HCT116 (cell line): Measurements from ENCODE around the gene ANKRA2. TPM values are rescaled to one million over a fixed set of nuclear protein-coding genes. Genes with fewer than 3 reads are reported as not detected.

Experiments used
- ATAC-seq: fragments of 200-7000 bp; cut with Tn5 transposase; 2 replicates; pipeline ENCODE4 v1.9.1; 2020; ENCODE audit warnings: mild to moderate bottlenecking, moderate library complexity
- BruUV-seq: library from RNA; stranded (reverse); fragments of 400-500 nt; replicated peaks from 2 replicates; lab custom pipeline; 2021; lab: Mats Ljungman, UMichigan
- CTCF ChIA-PET: fragments of 300-600 bp; sonication (Branson Sonifier 250); formaldehyde crosslinking; loops from one replicate; lab custom pipeline; 2021; ENCODE audit warnings: antibody characterized with exemption; lab: Charles Lee
- POLR2A ChIA-PET: fragments of 300-600, 350-600 bp; sonication (Branson Sonifier 250); formaldehyde crosslinking; loops from one replicate; lab custom pipeline; 2021; ENCODE audit warnings: antibody characterized with exemption; lab: Charles Lee
- RAD21 ChIA-PET, 2 experiments: fragments of 300-600 bp; sonication (Branson Sonifier 250); formaldehyde crosslinking; loops; one replicate each; lab custom pipeline; 2023; ENCODE audit warnings: low total read pairs in 2 of 2; ENCODE audit not compliant: uncharacterized antibody in 2 of 2, unreplicated experiment in 2 of 2, low non-redundant PET in 1 of 2; lab: Charles Lee
- DNase-seq: peaks from one replicate; pipeline ENCODE4 v3.0.0-alpha.2; 2010; ENCODE audit warnings: low read depth, low spot score
- H2AFZ ChIP-seq: fragments of 200-600 bp; shearing (Covaris generic), sonication (generic); 2 replicates; pipeline ENCODE4 v1.6.1; 2017; ENCODE audit warnings: low read depth, mixed run types, mixed read lengths, antibody characterized with exemption, low read length; ENCODE audit not compliant: poor library complexity, severe bottlenecking
- H3K27ac ChIP-seq: 2 replicates; pipeline ENCODE4 v1.5.1; 2012; ENCODE audit warnings: low read depth, low read length
- H3K27me3 ChIP-seq: fragments of 200-600 bp; sonication (generic); 2 replicates; pipeline ENCODE4 v1.6.1; 2016; ENCODE audit warnings: mixed run types, low read length, mixed read lengths; ENCODE audit not compliant: insufficient read depth
- H3K36me3 ChIP-seq, 2 experiments: fragments of 200-500 bp in 1 of 2; fragments of 200-600 bp in 1 of 2; sonication (Bioruptor generic) in 1 of 2; sonication (generic) in 1 of 2; 2 replicates each; pipeline versions ENCODE4 v1.5.1 to v1.6.1; 2014 to 2016; ENCODE audit warnings: low read length in 2 of 2, inconsistent platforms in 1 of 2, mixed read lengths in 1 of 2, mixed run types in 1 of 2; ENCODE audit not compliant: insufficient read depth in 2 of 2, control insufficient read depth in 1 of 2
- H3K4me1 ChIP-seq, 2 experiments: fragments of 200-600 bp in 1 of 2; sonication (generic) in 1 of 2; 2 replicates each; pipeline versions ENCODE4 v1.5.1 to v1.6.1; 2012 to 2017; ENCODE audit warnings: low read length in 2 of 2, inconsistent platforms in 1 of 2, mild to moderate bottlenecking in 1 of 2, mixed read lengths in 1 of 2, mixed run types in 1 of 2, moderate library complexity in 1 of 2; ENCODE audit not compliant: insufficient read depth in 2 of 2, control insufficient read depth in 1 of 2
- H3K4me2 ChIP-seq: fragments of 200-600 bp; sonication (generic); 2 replicates; pipeline ENCODE4 v1.6.1; 2017; ENCODE audit warnings: mixed run types, low read length, mixed read lengths
- H3K4me3 ChIP-seq, 2 experiments: fragments of 200-600 bp in 1 of 2; sonication (generic) in 1 of 2; replicated peaks in 1 of 2; 2 replicates each; pipeline ENCODE4 v1.5.1; 2011 to 2016; ENCODE audit warnings: low read length in 2 of 2, control low read depth in 1 of 2, low read depth in 1 of 2, mild to moderate bottlenecking in 1 of 2, mixed read lengths in 1 of 2, mixed run types in 1 of 2
- H3K79me2 ChIP-seq: fragments of 200-600 bp; sonication (generic); 2 replicates; pipeline ENCODE4 v1.6.1; 2017; ENCODE audit warnings: mild to moderate bottlenecking, mixed run types, low read length, moderate library complexity, mixed read lengths; ENCODE audit not compliant: insufficient read depth
- H3K9ac ChIP-seq: fragments of 200-600 bp; sonication (generic); 2 replicates; pipeline ENCODE4 v1.6.1; 2016; ENCODE audit warnings: low read length, mixed read lengths
- H3K9me2 ChIP-seq: fragments of 200-600 bp; sonication (generic), shearing (Covaris generic); 2 replicates; pipeline ENCODE4 v1.6.1; 2017; ENCODE audit warnings: mixed run types, mild to moderate bottlenecking, moderate library complexity; ENCODE audit not compliant: insufficient read depth
- H3K9me3 ChIP-seq, 2 experiments: fragments of 200-500 bp in 1 of 2; fragments of 200-600 bp in 1 of 2; sonication (Bioruptor generic) in 1 of 2; sonication (generic) in 1 of 2; 2 replicates each; pipeline ENCODE4 v1.6.1; 2014 to 2017; ENCODE audit warnings: low read length in 2 of 2, mixed read lengths in 2 of 2, inconsistent platforms in 1 of 2, low read depth in 1 of 2, mild to moderate bottlenecking in 1 of 2, mixed run types in 1 of 2, moderate library complexity in 1 of 2; ENCODE audit not compliant: control insufficient read depth in 1 of 2, insufficient read depth in 1 of 2
- H4K20me1 ChIP-seq: fragments of 200-600 bp; sonication (generic), shearing (Covaris generic); 2 replicates; pipeline ENCODE4 v1.6.1; 2017; ENCODE audit warnings: mixed run types, mild to moderate bottlenecking, moderate library complexity; ENCODE audit not compliant: insufficient read depth
- CBX3 ChIP-seq: IDR thresholded peaks from 2 replicates; pipeline ENCODE4 v1.6.1; 2012; ENCODE audit warnings: low read depth
- CEBPB ChIP-seq: IDR thresholded peaks from 2 replicates; pipeline ENCODE4 v1.6.1; 2012; ENCODE audit warnings: low read depth
- ELF1 ChIP-seq: IDR thresholded peaks from 2 replicates; pipeline ENCODE4 v1.6.1; 2012; ENCODE audit warnings: low read depth, borderline replicate concordance
- EZH2 ChIP-seq: fragments of 200-600 bp; sonication (generic); IDR thresholded peaks from 2 replicates; pipeline ENCODE4 v1.6.1; 2017; ENCODE audit warnings: antibody characterized with exemption, mixed run types
- EZH2phosphoT487 ChIP-seq: fragments of 200-600 bp; IDR thresholded peaks from 2 replicates; pipeline ENCODE4 v1.6.1; 2018; ENCODE audit warnings: antibody characterized with exemption, borderline replicate concordance
- FOSL1 ChIP-seq: IDR thresholded peaks from 2 replicates; pipeline ENCODE4 v1.6.1; 2012; ENCODE audit warnings: low read depth
- JUND ChIP-seq: IDR thresholded peaks from 2 replicates; pipeline ENCODE4 v1.6.1; 2012
- POLR2AphosphoS5 ChIP-seq: IDR thresholded peaks from 2 replicates; pipeline ENCODE4 v1.6.1; 2011; ENCODE audit warnings: mild to moderate bottlenecking, low read depth, low read length, moderate library complexity
- RAD21 ChIP-seq: IDR thresholded peaks from 2 replicates; pipeline ENCODE4 v1.6.1; 2012; ENCODE audit warnings: low read depth, mild to moderate bottlenecking
- SIN3A ChIP-seq: IDR thresholded peaks from 2 replicates; pipeline ENCODE4 v1.6.1; 2012; ENCODE audit warnings: low read depth
- SP1 ChIP-seq: IDR thresholded peaks from 2 replicates; pipeline ENCODE4 v1.6.1; 2012; ENCODE audit warnings: low read depth
- SRF ChIP-seq: IDR thresholded peaks from 2 replicates; pipeline ENCODE4 v1.6.1; 2012; ENCODE audit warnings: low read depth
- TCF7L2 ChIP-seq: IDR thresholded peaks from 2 replicates; pipeline ENCODE4 v1.7.0; 2011; ENCODE audit warnings: borderline replicate concordance, inconsistent platforms; ENCODE audit not compliant: insufficient read depth, insufficient read length; ENCODE audit errors: extremely low read depth
- YY1 ChIP-seq: IDR thresholded peaks from 2 replicates; pipeline ENCODE4 v1.6.1; 2011; ENCODE audit warnings: low read length, low read depth, moderate library complexity, mild to moderate bottlenecking; ENCODE audit not compliant: insufficient replicate concordance; ENCODE audit errors: extremely low read depth
- ZFX ChIP-seq: fragments of 450-650 bp; IDR thresholded peaks from 2 replicates; pipeline ENCODE4 v1.6.1; 2017
- intact Hi-C: fragments of 100-400 bp; cut with micrococcal nuclease; formaldehyde crosslinking; loops from 2 replicates; pipeline ENCODE4 v1.10.0; 2022
- total RNA-seq: library from RNA; stranded (reverse); gene quantifications from one replicate; pipeline ENCODE4 v1.2.1, GENCODE V29; 2021; ENCODE audit not compliant: unreplicated experiment
- TF ChIP-seq, protein P1 (sequence below): IDR thresholded peaks from 2 replicates; pipeline ENCODE4 v1.6.1; 2012

The ANKRA2 gene
- total RNA-seq, 1 experiment from 2014 or later, result 17.0 TPM

DNA sequence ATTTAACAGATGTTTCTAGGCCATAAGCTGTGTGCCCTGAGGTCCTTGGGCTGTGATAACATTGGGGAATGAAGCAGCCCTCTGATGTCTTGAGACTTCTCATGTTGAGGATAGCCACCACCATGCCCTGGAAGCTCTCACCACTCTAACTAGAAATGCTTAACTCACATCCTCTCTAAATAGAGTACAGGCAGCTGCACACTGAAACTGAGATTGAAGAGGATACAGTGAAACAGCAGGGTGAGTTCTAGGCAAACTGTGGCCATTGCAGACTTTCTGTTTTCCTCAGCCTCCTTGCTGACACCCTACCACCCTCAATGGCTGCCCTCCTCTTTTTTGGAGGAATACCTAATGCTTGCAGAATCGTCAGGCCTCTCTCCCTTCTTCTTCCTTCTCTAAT lies 22.5 kb upstream of the ANKRA2 start:
- intact Hi-C loops, result no loop called here
- H4K20me1 ChIP-seq, result no peaks in the 10 kb centered on the region
- H3K27me3 ChIP-seq, result no peaks in the 10 kb centered on the region
- POLR2A ChIA-PET, result no interaction called here
- RAD21 ChIA-PET, result no interaction called here
- H3K27ac ChIP-seq, result no peak overlapping the region
- no peaks in the 10 kb centered on the region for H3K36me3 ChIP-seq
- H3K9me3 ChIP-seq, result no peaks in the 10 kb centered on the region
- no peak overlapping the region for H3K9ac ChIP-seq
- ATAC-seq (no peak), DNase-seq (no peak)
- peaks cover 4% of the 10 kb centered on the region; the same call in 1 of the 2 replicates for H3K79me2 ChIP-seq
- CTCF ChIA-PET, result interaction anchor here (6.6 kb wide), 1 partner anchor 204 kb away, joined by 112 read pairs; no protein-coding TSS in a partner anchor
- no TSS peak for BruUV-seq
- H3K4me2 ChIP-seq, result no peak overlapping the region
- H2AFZ ChIP-seq, result no peak overlapping the region
- no peak overlapping the region for H3K4me3 ChIP-seq
- H3K4me1 ChIP-seq, result no peaks in the 10 kb centered on the region
- no peaks in the 10 kb centered on the region for H3K9me2 ChIP-seq
- TF ChIP-seq YY1, result no peak
- no peak for TF ChIP-seq ZFX
- TF ChIP-seq SRF, result no peak
- TF ChIP-seq ELF1, result no peak
- TF ChIP-seq SP1, result no peak
- no peak for TF ChIP-seq EZH2
- TF ChIP-seq SIN3A, result no peak
- no peak for TF ChIP-seq FOSL1
- no peak for TF ChIP-seq EZH2phosphoT487
- TF ChIP-seq POLR2AphosphoS5, result no peak
- TF ChIP-seq CBX3, result no peak
- TF ChIP-seq, protein P1, sequence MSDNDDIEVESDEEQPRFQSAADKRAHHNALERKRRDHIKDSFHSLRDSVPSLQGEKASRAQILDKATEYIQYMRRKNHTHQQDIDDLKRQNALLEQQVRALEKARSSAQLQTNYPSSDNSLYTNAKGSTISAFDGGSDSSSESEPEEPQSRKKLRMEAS, result no peak
- TF ChIP-seq JUND, result no peak
- no peak for TF ChIP-seq TCF7L2
- no peak for TF ChIP-seq CEBPB
- no peak for TF ChIP-seq RAD21
